GM18951 (cell line): ENCODE data around the gene DEPDC1B.
A peak's percentile ranks its signal among the peaks of the same experiment; 100 is the strongest.
"Not testable (repeated sequence)": the region's sequence is repeated elsewhere in the genome, so short reads cannot be mapped to it uniquely, and the experiment has no call there.

ENCODE experiments used
- POLR2A ChIP-seq: IDR thresholded peaks from 4 replicates; pipeline ENCODE4 v1.6.1; 2011; ENCODE audit warnings: mild to moderate bottlenecking; ENCODE audit not compliant: insufficient read length, insufficient read depth; ENCODE audit errors: extremely low read depth
- in situ Hi-C: fragments of 300-500 bp; cut with MboI; formaldehyde crosslinking; loops from one replicate; pipeline ENCODE4 v1.12.0; 2022; ENCODE audit warnings: low sequenced_read_pairs, mixed read lengths, inconsistent platforms; ENCODE audit not compliant: unreplicated experiment

The DEPDC1B gene, protein sequence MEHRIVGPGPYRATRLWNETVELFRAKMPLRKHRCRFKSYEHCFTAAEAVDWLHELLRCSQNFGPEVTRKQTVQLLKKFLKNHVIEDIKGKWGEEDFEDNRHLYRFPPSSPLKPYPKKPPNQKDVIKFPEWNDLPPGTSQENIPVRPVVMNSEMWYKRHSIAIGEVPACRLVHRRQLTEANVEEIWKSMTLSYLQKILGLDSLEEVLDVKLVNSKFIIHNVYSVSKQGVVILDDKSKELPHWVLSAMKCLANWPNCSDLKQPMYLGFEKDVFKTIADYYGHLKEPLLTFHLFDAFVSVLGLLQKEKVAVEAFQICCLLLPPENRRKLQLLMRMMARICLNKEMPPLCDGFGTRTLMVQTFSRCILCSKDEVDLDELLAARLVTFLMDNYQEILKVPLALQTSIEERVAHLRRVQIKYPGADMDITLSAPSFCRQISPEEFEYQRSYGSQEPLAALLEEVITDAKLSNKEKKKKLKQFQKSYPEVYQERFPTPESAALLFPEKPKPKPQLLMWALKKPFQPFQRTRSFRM

GRCh38 chr5:60699609-60700415 is at the start of gene DEPDC1B:
DEPDC1B (minus strand) TSS chr5:60700166; CDS start chr5:60700093, 73 bp downstream.
- TF ChIP-seq POLR2A, result peak; percentile 84
- in situ Hi-C loops, result no loop called here

DNA sequence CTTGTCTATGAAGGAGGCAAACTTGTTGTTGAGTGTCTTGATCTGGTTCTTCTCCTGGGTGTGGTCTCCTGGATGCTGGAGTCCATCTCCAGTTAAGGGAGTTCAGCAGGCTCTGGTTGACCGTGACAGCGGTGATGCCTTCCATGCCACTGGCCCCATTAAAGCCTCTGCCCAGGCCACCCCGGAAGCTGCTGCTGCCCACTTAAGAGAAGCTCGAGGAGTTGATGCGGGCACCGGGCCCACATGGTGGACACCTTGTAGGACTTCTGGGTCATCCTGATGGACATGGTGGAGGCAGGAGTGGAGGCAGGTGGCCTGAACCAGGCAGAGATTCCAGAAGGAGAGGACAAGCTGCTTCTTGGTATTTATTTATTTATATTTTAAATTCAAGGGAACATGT is 44.7 kb upstream of the DEPDC1B start:
- TF ChIP-seq POLR2A, result no peak
- in situ Hi-C loops, result no loop called here

GRCh38 chr5:60743511-60744314 is 43.7 kb upstream of the DEPDC1B start:
- in situ Hi-C loops, result no loop called here
- TF ChIP-seq POLR2A, result no peak

DNA sequence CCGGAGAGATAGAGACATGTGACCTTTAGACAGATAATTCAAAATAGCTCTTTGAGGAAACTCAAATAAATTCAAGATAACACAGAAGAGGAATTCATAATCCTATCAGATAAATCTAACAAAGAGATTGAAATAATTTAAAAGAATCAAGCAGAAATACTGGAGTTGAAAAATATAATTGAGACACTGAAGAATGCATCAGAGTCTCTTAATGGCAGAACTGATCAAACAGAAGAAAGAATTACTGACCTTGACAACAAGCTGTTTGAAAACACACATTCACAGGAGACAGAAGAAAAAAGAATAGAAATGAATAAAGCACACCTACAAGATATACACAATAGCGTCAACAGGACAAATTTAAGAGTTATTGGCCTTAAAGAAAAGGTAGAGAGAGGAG is 40.4 kb upstream of the DEPDC1B start:
- in situ Hi-C loops, result no loop called here
- TF ChIP-seq POLR2A, result no peak

DNA sequence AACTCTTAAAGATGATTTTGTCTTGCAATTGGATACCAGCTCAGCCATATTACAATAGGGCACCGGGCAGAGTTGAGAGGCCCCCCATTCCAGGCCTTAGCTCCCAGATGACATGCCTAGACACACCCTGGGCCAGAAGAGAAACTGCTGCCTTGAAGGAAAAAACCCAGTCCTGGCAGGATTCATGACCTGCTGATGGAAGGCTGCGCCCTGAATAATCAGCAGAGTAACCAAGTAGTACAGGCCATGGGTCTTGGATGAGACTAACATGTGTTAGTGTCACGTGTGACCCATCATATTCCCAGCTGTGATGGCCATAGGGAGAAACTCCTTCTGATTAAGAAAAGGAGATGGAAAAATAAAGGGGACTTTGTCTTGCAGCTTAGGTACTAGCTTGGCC is 39.0 kb upstream of the DEPDC1B start:
- no peak for TF ChIP-seq POLR2A
- in situ Hi-C loops, result no loop called here

DNA sequence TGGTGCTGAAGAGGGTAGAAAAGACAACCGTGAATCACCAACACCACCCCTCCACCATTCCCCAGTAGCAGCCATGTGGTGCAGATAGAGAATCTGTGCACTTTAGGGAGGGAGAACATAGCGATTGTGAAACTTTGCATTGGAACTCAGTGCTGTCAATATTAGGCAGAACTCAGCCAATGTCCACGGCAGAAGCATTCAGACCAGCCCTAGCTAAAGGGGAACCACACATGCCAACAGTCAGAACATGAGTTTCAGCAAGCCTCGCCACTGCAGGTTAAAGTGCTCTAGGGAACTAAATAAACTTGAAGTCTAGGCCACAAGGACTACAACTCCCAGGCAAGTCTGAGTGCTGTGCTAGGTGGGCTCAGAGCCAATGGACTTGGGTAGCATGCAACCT is 38.5 kb upstream of the DEPDC1B start:
- in situ Hi-C loops, result no loop called here
- TF ChIP-seq POLR2A, result no peak

GRCh38 chr5:60730858-60731257 is 30.9 kb upstream of the DEPDC1B start:
- in situ Hi-C loops, result not testable (repeated sequence)

DNA sequence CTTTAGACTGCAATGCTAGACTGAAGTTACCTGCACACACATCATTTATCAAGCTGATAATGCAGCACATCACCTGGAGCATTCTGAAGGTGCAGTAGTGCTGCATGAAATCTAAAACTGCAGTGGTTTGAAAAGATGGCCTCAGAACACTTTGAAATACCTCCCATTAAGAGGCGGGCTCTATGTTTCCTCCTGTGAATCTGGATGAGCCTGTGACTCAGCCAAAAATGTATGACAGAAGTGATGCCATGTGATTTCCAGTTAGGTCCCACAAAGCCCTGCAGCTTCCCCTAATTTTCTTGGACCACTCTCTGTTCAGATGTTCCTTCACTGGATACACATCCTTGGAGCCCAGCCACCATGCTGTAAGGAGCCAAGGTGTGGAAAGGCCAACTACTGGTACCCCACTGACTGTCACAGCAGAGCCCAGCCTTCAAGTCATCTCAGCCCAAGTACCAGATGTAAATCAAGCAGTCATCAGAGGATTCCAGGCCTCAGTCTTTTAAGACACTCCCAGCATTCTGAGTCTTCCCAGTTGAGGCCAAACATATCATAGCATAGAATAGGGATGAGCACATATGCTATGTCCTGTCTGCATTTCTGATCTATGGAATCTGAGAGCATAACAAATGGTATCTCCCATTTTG is 27.2 kb upstream of the DEPDC1B start:
- TF ChIP-seq POLR2A, result no peak
- in situ Hi-C loops, result no loop called here

GRCh38 chr5:60724126-60724525 is 24.2 kb upstream of the DEPDC1B start:
- in situ Hi-C loops, result no loop called here
- no peak for TF ChIP-seq POLR2A

DNA sequence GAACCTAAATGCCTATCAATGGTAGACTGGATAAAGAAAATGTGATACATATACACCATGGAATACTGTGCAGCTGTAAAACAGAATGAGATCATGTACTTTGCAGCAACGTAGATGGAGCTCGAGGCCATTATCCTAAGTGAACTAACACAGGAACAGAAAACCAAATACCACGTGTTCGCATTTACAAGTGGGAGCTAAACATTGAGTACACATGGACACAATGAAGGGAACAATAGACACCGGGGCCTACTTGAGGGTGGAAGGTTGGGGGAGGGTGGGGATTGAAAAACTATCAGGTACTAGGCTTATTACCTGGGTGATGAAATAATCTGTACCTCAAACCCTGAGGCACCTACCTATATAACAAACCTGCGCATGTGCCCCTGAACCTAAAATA is 22.4 kb upstream of the DEPDC1B start:
- in situ Hi-C loops, result no loop called here
- TF ChIP-seq POLR2A, result no peak

DNA sequence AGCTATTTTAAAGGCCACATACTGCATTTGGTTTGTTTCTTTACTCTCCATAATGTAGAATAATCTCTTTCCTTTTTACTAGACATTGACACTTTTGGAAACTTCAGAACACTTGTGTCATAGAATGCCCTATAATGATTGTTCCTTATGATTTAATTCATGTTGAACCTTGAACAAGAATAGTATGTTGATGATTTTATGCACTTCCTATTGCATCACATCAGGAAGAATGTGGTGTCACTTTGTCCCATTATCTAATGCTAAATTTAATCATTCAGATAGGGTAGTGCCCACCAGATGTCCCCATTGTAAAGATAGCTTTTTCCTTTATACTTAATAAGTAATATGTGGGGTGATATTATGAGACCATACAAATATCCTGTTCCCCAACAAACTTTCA is 19.4 kb upstream of the DEPDC1B start:
- no peak for TF ChIP-seq POLR2A
- in situ Hi-C loops, result no loop called here

DNA sequence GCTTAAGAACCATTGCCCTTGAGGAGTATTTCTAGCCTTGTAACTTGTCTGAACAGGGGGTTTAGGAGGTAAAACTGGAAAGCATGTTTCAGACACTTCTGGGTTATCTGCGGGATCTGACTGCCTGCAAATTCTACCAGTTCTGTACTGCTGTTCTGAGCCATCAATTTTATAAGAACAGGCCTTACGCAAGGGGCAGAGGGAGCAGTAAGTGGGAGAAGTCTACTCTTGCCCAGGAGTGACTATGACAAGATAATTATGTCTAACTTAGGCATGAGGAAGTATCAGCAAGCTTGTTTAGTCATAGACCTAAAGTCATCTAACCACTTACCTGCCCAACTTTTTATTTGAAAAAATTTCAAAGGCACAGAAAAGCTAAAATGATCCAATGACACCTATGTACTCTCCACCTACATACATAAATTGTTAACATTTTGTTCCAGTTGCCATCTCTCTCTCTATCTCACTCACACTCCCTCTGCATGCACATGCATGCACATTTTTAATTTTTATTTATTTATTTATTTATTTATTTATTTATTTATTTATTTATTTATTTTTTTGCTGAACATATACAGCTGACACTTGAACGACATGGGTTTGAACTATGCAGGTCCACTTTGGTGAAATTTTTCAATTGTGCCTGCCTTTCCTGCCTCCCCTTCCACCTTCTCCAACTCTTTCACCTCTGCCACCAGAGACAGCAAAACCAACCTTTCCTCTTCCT is 18.4 kb upstream of the DEPDC1B start:
- in situ Hi-C loops, result no loop called here
- TF ChIP-seq POLR2A, result no peak

DNA sequence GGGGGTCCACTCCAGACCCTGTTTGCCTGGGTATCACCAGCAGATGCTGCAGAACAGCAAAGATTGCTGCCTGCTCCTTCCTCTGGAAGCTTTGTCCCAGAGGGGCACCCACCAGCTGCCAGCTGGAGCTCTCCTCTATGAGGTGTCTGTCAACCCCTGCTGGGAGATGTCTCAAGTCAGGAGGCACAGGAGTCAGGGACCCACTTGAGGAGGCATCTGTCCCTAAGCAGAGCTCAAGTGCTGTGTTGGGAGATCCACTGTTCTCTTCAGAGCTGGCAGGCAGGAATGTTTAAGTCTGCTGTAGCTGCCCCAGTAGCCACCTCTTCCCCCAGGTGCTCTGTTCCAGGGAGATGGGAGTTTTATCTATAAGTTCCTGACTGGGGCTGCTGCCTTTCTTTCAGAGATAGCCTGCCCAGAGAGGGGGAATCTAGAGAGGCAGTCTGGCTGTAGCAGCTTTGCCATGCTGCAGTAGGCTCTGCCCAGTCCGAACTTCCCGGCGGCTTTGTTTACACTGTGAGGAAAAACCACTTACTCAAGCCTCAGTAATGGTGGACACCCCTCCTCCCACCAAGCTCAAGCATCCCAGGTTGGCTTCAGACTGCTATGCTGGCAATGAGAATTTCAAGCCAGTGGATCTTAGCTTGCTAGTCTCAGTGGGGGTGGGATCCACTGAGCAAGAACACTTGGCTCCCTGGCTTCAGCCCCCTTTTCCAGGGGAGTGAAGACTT is 15.4 kb upstream of the DEPDC1B start:
- in situ Hi-C loops, result not testable (repeated sequence)
